Left lung (tissue), 10 donors: ENCODE measurements around the gene STN1. TPM values are rescaled to one million over a fixed set of nuclear protein-coding genes. Genes with fewer than 3 reads are reported as not detected.

Experiments
- ATAC-seq: fragments of 200-7000 bp; cut with Tn5 transposase; one replicate; pipeline ENCODE4 v1.9.1; 2020; ENCODE audit warnings: moderate library complexity
- DNase-seq, 4 donors: peaks; one replicate each; pipeline ENCODE4 v3.0.0-alpha.2; 2013 to 2020
- H3K27ac ChIP-seq, 2 donors: fragments of 200-600 bp; sonication (generic) in 1 of 2; one replicate each; pipeline versions ENCODE4 v1.5.0 to v1.8.0; 2020 to 2021
- H3K27me3 ChIP-seq, 2 donors: fragments of 200-600 bp; sonication (generic) in 1 of 2; one replicate each; pipeline versions ENCODE4 v1.5.0 to v1.8.0; 2020 to 2021
- H3K36me3 ChIP-seq, 2 donors: fragments of 200-600 bp; sonication (generic) in 1 of 2; one replicate each; pipeline versions ENCODE4 v1.5.0 to v1.8.0; 2020 to 2021
- H3K4me1 ChIP-seq, 2 donors: fragments of 200-600 bp; one replicate each; pipeline ENCODE4 v1.8.0; 2021
- H3K4me3 ChIP-seq, 2 donors: fragments of 200-600 bp; sonication (generic) in 1 of 2; one replicate each; pipeline versions ENCODE4 v1.5.0 to v1.8.0; 2020 to 2021; ENCODE audit warnings: mild to moderate bottlenecking in 1 of 2
- H3K9me3 ChIP-seq, 2 donors: fragments of 200-600 bp; sonication (generic) in 1 of 2; one replicate each; pipeline versions ENCODE4 v1.5.0 to v1.8.0; 2020 to 2021
- CTCF ChIP-seq, 2 donors: fragments of 200-600 bp; sonication (generic) in 1 of 2; IDR thresholded peaks; one replicate each; pipeline versions ENCODE4 v1.5.0 to v1.8.0; 2021; ENCODE audit warnings: antibody characterized with exemption in 2 of 2
- intact Hi-C, 2 donors: fragments of 100-400 bp; cut with DNase I; formaldehyde crosslinking; loops; one replicate each; pipeline versions ENCODE4 v1.11.2 to v1.14.2; 2022
- polyA plus RNA-seq, 6 donors: library from polyadenylated mRNA; unstranded; fragments of 120-200 nt; gene quantifications; one replicate each; pipeline ENCODE4 v1.2.1, GENCODE V29; 2013; ENCODE audit not compliant: insufficient read length in 6 of 6
- total RNA-seq, 2 donors: library from RNA; stranded (reverse); fragmentation: NEBNext Ultra II Directional; extraction: Animal tissue kit (Norgen Biotek cat#: 25700); gene quantifications; one replicate each; pipeline ENCODE4 v1.2.1, GENCODE V29; 2021
- donor health status: DM: no; HTN: yes; CAD: no.
- donor health status: DM: no; HTN: no; CAD: no.

Gene STN1
- total and polyA plus RNA-seq, 8 donors = 26.3 to 62.8 (median 29.8) TPM

- Histone ChIP-seq H3K4me3 (no peak overlapping the region), H3K9me3 (no peaks in the 10 kb centered on the region), H3K4me1 (peaks cover 0 to 30% of the 10 kb centered on the region in 2 donors), H3K27ac (peak overlapping the region in 1 of 2 donors; percentile 42), H3K27me3 (no peaks in the 10 kb centered on the region), H3K36me3 (peaks cover 0 to 71% of the 10 kb centered on the region in 2 donors)
- no peak for TF ChIP-seq CTCF (IDR thresholded peaks at IDR 0.05)
- ATAC-seq (no peak), DNase-seq (no peak)
- intact Hi-C loops = no loop called here
Measured at GRCh38 chr10:103901299-103901698, 16.7 kb downstream of the STN1 start.

- DNase-seq = no peak
- H3K36me3 ChIP-seq = peaks cover 0 to 59% of the 10 kb centered on the region in 2 donors
- H3K4me1 ChIP-seq = peaks cover 18 to 43% of the 10 kb centered on the region in 2 donors
- TF ChIP-seq CTCF (IDR thresholded peaks at IDR 0.05) = no peak
- no peaks in the 10 kb centered on the region for H3K27me3 ChIP-seq
- H3K4me3 ChIP-seq = no peak overlapping the region
- ATAC-seq = no peak
- no peaks in the 10 kb centered on the region for H3K9me3 ChIP-seq
- H3K27ac ChIP-seq = peak overlapping the region in 1 of 2 donors; percentile 2
- intact Hi-C loops = no loop called here
Measured at GRCh38 chr10:103899312-103899711, 18.7 kb downstream of the STN1 start.

GRCh38 chr10:103897241-103897774 is 20.7 kb downstream of the STN1 start:
- Histone ChIP-seq H3K27me3 (no peaks in the 10 kb centered on the region), H3K4me1 (peaks cover 29 to 63% of the 10 kb centered on the region in 2 donors), H3K36me3 (peaks cover 0 to 53% of the 10 kb centered on the region in 2 donors), H3K4me3 (no peak overlapping the region), H3K9me3 (no peaks in the 10 kb centered on the region), H3K27ac (peak overlapping the region in 1 of 2 donors; percentile 82)
- intact Hi-C loops = no loop called here
- TF ChIP-seq CTCF (IDR thresholded peaks at IDR 0.05) = no peak
- ATAC-seq (no peak), DNase-seq (no peak)

- intact Hi-C loops = no loop called here
- no peak for ATAC-seq
- peaks cover 0 to 58% of the 10 kb centered on the region in 2 donors for H3K36me3 ChIP-seq
- no peak for DNase-seq
- peak overlapping the region; percentile 82 to 84 for H3K27ac ChIP-seq
- peaks cover 29 to 66% of the 10 kb centered on the region in 2 donors for H3K4me1 ChIP-seq
- no peak overlapping the region for H3K4me3 ChIP-seq
- H3K27me3 ChIP-seq = no peaks in the 10 kb centered on the region
- H3K9me3 ChIP-seq = no peaks in the 10 kb centered on the region
- TF ChIP-seq CTCF (IDR thresholded peaks at IDR 0.05) = no peak
Measured at GRCh38 chr10:103896225-103896624, 21.8 kb downstream of the STN1 start.

- ATAC-seq (no peak), DNase-seq (peak in 1 of 4 donors; percentile 78)
- Histone ChIP-seq H3K36me3 (peaks cover 0 to 63% of the 10 kb centered on the region in 2 donors), H3K27me3 (no peaks in the 10 kb centered on the region), H3K4me3 (no peak overlapping the region), H3K4me1 (peaks cover 29 to 66% of the 10 kb centered on the region in 2 donors), H3K27ac (peak overlapping the region; percentile 82 to 84), H3K9me3 (no peaks in the 10 kb centered on the region)
- intact Hi-C loops = no loop called here
- no peak for TF ChIP-seq CTCF (IDR thresholded peaks at IDR 0.05)
Measured at GRCh38 chr10:103895411-103896186, 22.4 kb downstream of the STN1 start.
